NCI-H1048 (cell line): Measurements from ENCODE around the gene CT45A2.
"Not testable (repeated sequence)": the region's sequence is repeated elsewhere in the genome, so short reads cannot be mapped to it uniquely, and the experiment has no call there.

Experiments
- DNase-seq: peaks from one replicate; lab custom pipeline; 2025; lab: John Stamatoyannopoulos, UW

CT45A2 gene, protein sequence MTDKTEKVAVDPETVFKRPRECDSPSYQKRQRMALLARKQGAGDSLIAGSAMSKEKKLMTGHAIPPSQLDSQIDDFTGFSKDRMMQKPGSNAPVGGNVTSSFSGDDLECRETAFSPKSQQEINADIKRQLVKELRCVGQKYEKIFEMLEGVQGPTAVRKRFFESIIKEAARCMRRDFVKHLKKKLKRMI

GRCh38 chrX:135819912-135820311 is at the start of gene CT45A2:
CT45A2 (minus strand) TSS chrX:135820012; CDS start chrX:135816265, 3,747 bp downstream.
- DNase-seq: not testable (repeated sequence)

GRCh38 chrX:135854438-135854837 is 34.6 kb upstream of the CT45A2 start, which contains the start of gene CT45A8:
CT45A8 (minus strand) TSS chrX:135854538; CDS start chrX:135850783, 3,755 bp downstream.
- DNase-seq: not testable (repeated sequence)

GRCh38 chrX:135837180-135837579 is 17.4 kb upstream of the CT45A2 start, which contains the start of gene CT45A7:
CT45A7 (minus strand) TSS chrX:135837280; CDS start chrX:135833533, 3,747 bp downstream.
- DNase-seq: not testable (repeated sequence)

- not testable (repeated sequence) for DNase-seq
Observed at GRCh38 chrX:135802687-135803086, 17.1 kb downstream of the CT45A2 start, which contains the start of gene CT45A6. CT45A6 (minus strand) TSS chrX:135802787; CDS start chrX:135798993, 3,794 bp downstream.

- DNase-seq: not testable (repeated sequence)
Observed at GRCh38 chrX:135785403-135785802, 34.4 kb downstream of the CT45A2 start, which contains the start of gene CT45A5. CT45A5 (minus strand) TSS chrX:135785503; CDS start chrX:135781729, 3,774 bp downstream.

- not testable (repeated sequence) for DNase-seq
Observed at GRCh38 chrX:135768091-135768490, 51.7 kb downstream of the CT45A2 start, which contains the start of gene CT45A3. CT45A3 (minus strand) TSS chrX:135768191; CDS start chrX:135764444, 3,747 bp downstream.
